ENCODE measurements around the gene STK24. TPM values are rescaled to one million over a fixed set of nuclear protein-coding genes. Genes with fewer than 3 reads are reported as not detected.

The STK24 gene
- total RNA-seq, 3 donors from 2014 or later = 190 to 210 (median 204) TPM

- ATAC-seq = no peak
- Histone ChIP-seq H3K4me1 (ENCODE audit: low read depth) (peaks cover 21% of the 10 kb centered on the region), H3K9me3 (no peaks in the 10 kb centered on the region), H3K36me3 (ENCODE audit: low read depth) (no peaks in the 10 kb centered on the region), H3K4me3 (no peak overlapping the region)
- TF ChIP-seq CTCF (IDR thresholded peaks at IDR 0.05) = no peak
- DNase-seq = no peak
- intact Hi-C loops (cut with DNase I, micrococcal nuclease) = no loop called here
Measured at GRCh38 chr13:98581381-98581780, 4.5 kb upstream of the STK24 start.

- peaks cover 21% of the 10 kb centered on the region for H3K4me1 ChIP-seq (ENCODE audit: low read depth)
- intact Hi-C loops (cut with DNase I, micrococcal nuclease) = no loop called here
Measured at GRCh38 chr13:98580420-98580819, 3.5 kb upstream of the STK24 start.

GRCh38 chr13:98577836-98578285, 954 bp upstream of the STK24 start:
- ATAC-seq (peak; percentile 33), DNase-seq (peak in 1 of 3 donors; percentile 56)
- Histone ChIP-seq H3K4me3 (peak overlapping the region; percentile 26), H3K4me1 (ENCODE audit: low read depth) (peaks cover 27% of the 10 kb centered on the region), H3K9me3 (no peaks in the 10 kb centered on the region), H3K36me3 (ENCODE audit: low read depth) (no peaks in the 10 kb centered on the region)
- intact Hi-C loops (cut with DNase I, micrococcal nuclease) = loop anchor here in 1 of 2 donors (10.0 kb wide), 1 partner anchor 133 kb away; no protein-coding TSS in a partner anchor
- TF ChIP-seq CTCF (IDR thresholded peaks at IDR 0.05) = no peak

More at GRCh38 chr13:98580420-98580819, 3.5 kb upstream of the STK24 start:
- no peaks in the 10 kb centered on the region for H3K9me3 ChIP-seq
- H3K4me3 ChIP-seq = no peak overlapping the region
- H3K36me3 ChIP-seq (ENCODE audit: low read depth) = no peaks in the 10 kb centered on the region
- ATAC-seq (no peak), DNase-seq (no peak)
- TF ChIP-seq CTCF (IDR thresholded peaks at IDR 0.05) = no peak

GRCh38 chr13:98576200-98576945, 534 bp downstream of the STK24 start:
- Histone ChIP-seq H3K36me3 (ENCODE audit: low read depth) (no peaks in the 10 kb centered on the region), H3K4me1 (ENCODE audit: low read depth) (peaks cover 42% of the 10 kb centered on the region), H3K9me3 (no peaks in the 10 kb centered on the region), H3K4me3 (peak overlapping the region; percentile 94)
- DNase-seq (peak; percentile 61 to 80 (median 80)), ATAC-seq (peak; percentile 50)
- no peak for TF ChIP-seq CTCF (IDR thresholded peaks at IDR 0.05)
- intact Hi-C loops (cut with DNase I, micrococcal nuclease) = loop anchor here in 1 of 2 donors (10.0 kb wide), 1 partner anchor 132 kb away; no protein-coding TSS in a partner anchor

GRCh38 chr13:98575904-98576199, 1.1 kb downstream of the STK24 start:
- no peak for DNase-seq
- Histone ChIP-seq H3K4me1 (ENCODE audit: low read depth) (peaks cover 47% of the 10 kb centered on the region), H3K36me3 (ENCODE audit: low read depth) (no peaks in the 10 kb centered on the region), H3K9me3 (no peaks in the 10 kb centered on the region), H3K4me3 (peak overlapping the region; percentile 94)
- intact Hi-C loops (cut with DNase I, micrococcal nuclease) = loop anchor here in 1 of 2 donors (10.0 kb wide), 1 partner anchor 131 kb away; no protein-coding TSS in a partner anchor
- no peak for ATAC-seq
- TF ChIP-seq CTCF (IDR thresholded peaks at IDR 0.05) = no peak
